ENCODE results near the gene VDR.

- no peak for TF ChIP-seq POLR2AphosphoS5 (IDR thresholded peaks at IDR 0.05; ENCODE audit: borderline replicate concordance, low read depth, low read length)
- TF ChIP-seq FOXP2 (optimal IDR thresholded peaks at IDR 0.05; ENCODE audit: control extremely low read depth, extremely low read length, insufficient read depth), result no peak
Observed at GRCh38 chr12:47894652-47895051, 10.1 kb downstream of the VDR start.
